ENCODE measurements around the gene ZNF821. TPM values are rescaled to one million over a fixed set of nuclear protein-coding genes. Genes with fewer than 3 reads are reported as not detected.
"Not testable (repeated sequence)": the region's sequence is repeated elsewhere in the genome, so short reads cannot be mapped to it uniquely, and the experiment has no call there.

ZNF821 gene
- total RNA-seq, 1 experiment from 2014 or later: 3.4 TPM

DNA sequence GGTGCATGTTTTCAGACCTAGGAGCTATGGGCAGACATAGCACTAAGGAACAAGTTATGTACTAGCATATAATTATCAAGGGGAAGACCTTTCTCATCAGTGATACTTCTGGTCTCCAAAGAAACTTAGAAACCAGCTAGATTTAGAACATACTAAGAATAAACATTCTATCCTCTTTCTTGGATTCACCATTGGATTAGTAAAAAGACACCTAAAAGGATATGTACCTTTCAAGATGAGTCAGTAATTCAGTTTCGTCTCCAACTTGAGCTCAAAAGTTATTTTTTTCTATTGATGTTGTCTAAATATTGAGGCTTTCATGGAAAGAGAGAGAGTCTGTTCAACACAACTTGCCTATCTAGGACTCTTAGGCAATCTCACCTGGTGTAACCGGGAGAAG lies 13.2 kb downstream of the ZNF821 start:
- no peak overlapping the region for H3K27ac Mint-ChIP-seq (ENCODE audit: low read depth, unreplicated experiment)
- no peak overlapping the region for H3K4me3 Mint-ChIP-seq (ENCODE audit: unreplicated experiment)
- POLR2A ChIA-PET: interaction anchor here (1.0 to 1.8 kb wide), 2 partner anchors 13 to 25 kb away, joined by 3 to 13 read pairs; partner anchors contain the start of genes ATXN1L and ZNF821
- H3K4me1 Mint-ChIP-seq (ENCODE audit: insufficient read depth, unreplicated experiment): no peaks in the 10 kb centered on the region
- TF ChIP-seq, protein P1, sequence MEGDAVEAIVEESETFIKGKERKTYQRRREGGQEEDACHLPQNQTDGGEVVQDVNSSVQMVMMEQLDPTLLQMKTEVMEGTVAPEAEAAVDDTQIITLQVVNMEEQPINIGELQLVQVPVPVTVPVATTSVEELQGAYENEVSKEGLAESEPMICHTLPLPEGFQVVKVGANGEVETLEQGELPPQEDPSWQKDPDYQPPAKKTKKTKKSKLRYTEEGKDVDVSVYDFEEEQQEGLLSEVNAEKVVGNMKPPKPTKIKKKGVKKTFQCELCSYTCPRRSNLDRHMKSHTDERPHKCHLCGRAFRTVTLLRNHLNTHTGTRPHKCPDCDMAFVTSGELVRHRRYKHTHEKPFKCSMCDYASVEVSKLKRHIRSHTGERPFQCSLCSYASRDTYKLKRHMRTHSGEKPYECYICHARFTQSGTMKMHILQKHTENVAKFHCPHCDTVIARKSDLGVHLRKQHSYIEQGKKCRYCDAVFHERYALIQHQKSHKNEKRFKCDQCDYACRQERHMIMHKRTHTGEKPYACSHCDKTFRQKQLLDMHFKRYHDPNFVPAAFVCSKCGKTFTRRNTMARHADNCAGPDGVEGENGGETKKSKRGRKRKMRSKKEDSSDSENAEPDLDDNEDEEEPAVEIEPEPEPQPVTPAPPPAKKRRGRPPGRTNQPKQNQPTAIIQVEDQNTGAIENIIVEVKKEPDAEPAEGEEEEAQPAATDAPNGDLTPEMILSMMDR (IDR thresholded peaks at IDR 0.05; ENCODE audit: unreplicated experiment): no peak
- no peak for DNase-seq (ENCODE audit: unreplicated experiment)
- no peaks in the 10 kb centered on the region for H3K27me3 Mint-ChIP-seq (ENCODE audit: insufficient read depth, unreplicated experiment)
- no TSS peak for BruUV-seq (replicated peaks)
- H3K36me3 Mint-ChIP-seq (ENCODE audit: insufficient read depth, unreplicated experiment): peaks cover 6% of the 10 kb centered on the region
- CTCF ChIA-PET: interaction anchor here (3.4 kb wide), 1 partner anchor 12 kb away, joined by 17 read pairs; the partner anchor contains the start of gene ZNF821
- no peaks in the 10 kb centered on the region for H3K9me3 Mint-ChIP-seq (ENCODE audit: unreplicated experiment)
- intact Hi-C loops (cut with micrococcal nuclease): no loop called here

DNA sequence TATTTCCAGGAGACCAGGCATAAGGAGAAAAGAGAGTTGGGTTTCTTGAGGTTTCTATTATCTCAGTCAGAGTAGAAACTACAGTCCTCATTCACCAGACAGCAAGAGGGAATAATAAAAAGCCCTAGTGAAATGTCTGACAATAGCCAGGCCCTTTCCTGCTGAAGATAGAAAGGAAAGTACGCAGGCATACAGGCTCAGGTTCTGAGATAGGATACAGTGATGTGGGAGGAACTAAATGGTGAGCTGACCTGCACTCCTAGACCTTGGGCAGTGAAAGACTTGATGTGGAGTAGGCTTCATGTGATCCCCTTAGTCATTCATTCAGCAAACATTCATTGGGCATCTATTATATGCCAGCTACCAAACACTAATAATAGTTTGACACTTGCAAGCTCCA lies 14.9 kb downstream of the ZNF821 start:
- DNase-seq (ENCODE audit: unreplicated experiment): no peak
- no peaks in the 10 kb centered on the region for H3K4me1 Mint-ChIP-seq (ENCODE audit: insufficient read depth, unreplicated experiment)
- intact Hi-C loops (cut with micrococcal nuclease): no loop called here
- no peak overlapping the region for H3K4me3 Mint-ChIP-seq (ENCODE audit: unreplicated experiment)
- peaks cover 11% of the 10 kb centered on the region for H3K36me3 Mint-ChIP-seq (ENCODE audit: insufficient read depth, unreplicated experiment)
- no peaks in the 10 kb centered on the region for H3K27me3 Mint-ChIP-seq (ENCODE audit: insufficient read depth, unreplicated experiment)
- POLR2A ChIA-PET: no interaction called here
- CTCF ChIA-PET: interaction anchor here (0.6 to 3.4 kb wide), 3 partner anchors 10 to 229 kb away, joined by 3 to 17 read pairs (median 5); partner anchors contain the start of gene ZNF821
- TF ChIP-seq, protein P1 (IDR thresholded peaks at IDR 0.05; ENCODE audit: unreplicated experiment): no peak
- no peak overlapping the region for H3K27ac Mint-ChIP-seq (ENCODE audit: low read depth, unreplicated experiment)
- no peaks in the 10 kb centered on the region for H3K9me3 Mint-ChIP-seq (ENCODE audit: unreplicated experiment)
- no TSS peak for BruUV-seq (replicated peaks)

DNA sequence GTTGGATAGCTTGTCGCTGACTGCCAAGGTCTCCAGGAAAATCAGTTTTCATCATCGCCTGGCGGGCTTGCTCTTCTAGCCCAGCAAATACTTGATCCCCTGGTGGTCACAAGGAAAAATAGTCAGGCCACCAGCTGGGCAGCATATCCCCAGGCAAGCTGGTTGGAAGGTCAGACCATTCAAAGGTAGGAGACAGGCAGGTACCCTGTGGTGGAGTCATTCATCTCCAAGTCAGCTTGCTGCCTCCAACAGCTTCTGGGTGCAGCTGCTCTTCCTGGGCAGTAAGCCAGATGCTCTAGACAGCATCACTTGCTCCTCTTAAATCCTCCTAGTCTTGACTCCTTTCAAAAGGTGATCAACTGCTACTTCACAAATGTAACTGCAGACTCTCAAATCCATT lies 16.0 kb downstream of the ZNF821 start:
- Mint-ChIP-seq H3K9me3 (ENCODE audit: unreplicated experiment) (no peaks in the 10 kb centered on the region), H3K36me3 (ENCODE audit: insufficient read depth, unreplicated experiment) (peaks cover 17% of the 10 kb centered on the region), H3K4me1 (ENCODE audit: insufficient read depth, unreplicated experiment) (no peaks in the 10 kb centered on the region), H3K27me3 (ENCODE audit: insufficient read depth, unreplicated experiment) (no peaks in the 10 kb centered on the region), H3K4me3 (ENCODE audit: unreplicated experiment) (no peak overlapping the region), H3K27ac (ENCODE audit: low read depth, unreplicated experiment) (no peak overlapping the region)
- TF ChIP-seq, protein P1 (IDR thresholded peaks at IDR 0.05; ENCODE audit: unreplicated experiment): no peak
- ChIA-PET POLR2A (no interaction called here), CTCF (no interaction called here)
- intact Hi-C loops (cut with micrococcal nuclease): no loop called here
- BruUV-seq (replicated peaks): no TSS peak
- no peak for DNase-seq (ENCODE audit: unreplicated experiment)

DNA sequence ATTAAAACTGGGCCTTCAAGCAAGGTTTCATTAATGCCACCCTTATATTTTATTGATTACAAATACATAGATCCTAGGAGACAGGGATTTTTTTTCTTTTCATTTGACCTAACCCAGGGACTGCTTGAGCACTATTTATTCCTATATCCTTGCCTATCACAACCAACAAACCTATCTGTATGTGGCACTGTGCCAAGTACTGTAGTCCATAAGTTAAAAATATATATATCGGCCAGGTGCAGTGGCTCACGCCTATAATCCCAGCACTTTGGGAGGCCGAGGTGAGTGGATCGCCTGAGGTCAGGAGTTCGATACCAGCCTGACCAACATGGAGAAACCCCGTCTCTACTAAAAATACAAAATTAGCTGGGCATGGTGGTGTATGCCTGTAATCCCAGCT lies 16.8 kb downstream of the ZNF821 start:
- H3K9me3 Mint-ChIP-seq (ENCODE audit: unreplicated experiment); POLR2A ChIA-PET; DNase-seq (ENCODE audit: unreplicated experiment); H3K4me1 Mint-ChIP-seq (ENCODE audit: insufficient read depth, unreplicated experiment); intact Hi-C loops (cut with micrococcal nuclease); BruUV-seq (replicated peaks); H3K4me3 Mint-ChIP-seq (ENCODE audit: unreplicated experiment); H3K27me3 Mint-ChIP-seq (ENCODE audit: insufficient read depth, unreplicated experiment); H3K27ac Mint-ChIP-seq (ENCODE audit: low read depth, unreplicated experiment): not testable (repeated sequence)
- peaks cover 17% of the 10 kb centered on the region for H3K36me3 Mint-ChIP-seq (ENCODE audit: insufficient read depth, unreplicated experiment)
- CTCF ChIA-PET: interaction anchor here (1.6 kb wide), 1 partner anchor 15 kb away, joined by 7 read pairs; no protein-coding TSS in a partner anchor
